Kidney (tissue), 14 donors: Measurements from ENCODE around the gene WWC2. TPM values are rescaled to one million over a fixed set of nuclear protein-coding genes. Genes with fewer than 3 reads are reported as not detected.

Experiments used
- DNase-seq, 5 donors: peaks; one replicate each; pipeline ENCODE4 v3.0.0-alpha.2; 2013 to 2020
- FAIRE-seq: peaks from 2 replicates; lab custom pipeline; 2012; peaks lifted over from hg19 to GRCh38; lab: Jason Lieb, UNC
- H3K27ac ChIP-seq, 2 donors: one replicate each; pipeline ENCODE4 v1.7.0; 2013; ENCODE audit warnings: low read depth in 2 of 2, low read length in 2 of 2, inconsistent platforms in 1 of 2
- H3K27me3 ChIP-seq: one replicate; pipeline ENCODE4 v1.7.1; 2013; ENCODE audit warnings: low read length, inconsistent platforms; ENCODE audit not compliant: control insufficient read depth, insufficient read depth
- H3K36me3 ChIP-seq, 3 donors: one replicate each; pipeline versions ENCODE4 v1.7.0 to v1.7.1; 2013; ENCODE audit warnings: low read length in 3 of 3, control low read depth in 1 of 3, inconsistent platforms in 1 of 3; ENCODE audit not compliant: insufficient read depth in 3 of 3, control insufficient read depth in 2 of 3
- H3K4me1 ChIP-seq, 3 donors: one replicate each; pipeline versions ENCODE4 v1.7.0 to v1.7.1; 2013; ENCODE audit warnings: low read length in 3 of 3, inconsistent platforms in 1 of 3, low read depth in 1 of 3; ENCODE audit not compliant: control insufficient read depth in 2 of 3, insufficient read depth in 2 of 3
- H3K4me3 ChIP-seq, 3 donors: one replicate each; pipeline versions ENCODE4 v1.7.0 to v1.8.1; 2013; ENCODE audit warnings: low read length in 3 of 3, control low read depth in 1 of 3, inconsistent platforms in 1 of 3
- H3K9ac ChIP-seq, 3 donors: one replicate each; pipeline versions ENCODE4 v1.7.0 to v1.7.1; 2013; ENCODE audit warnings: low read length in 3 of 3, control low read depth in 1 of 3, inconsistent platforms in 1 of 3
- H3K9me3 ChIP-seq, 3 donors: one replicate each; pipeline versions ENCODE4 v1.7.0 to v1.7.1; 2013; ENCODE audit warnings: low read length in 3 of 3, control low read depth in 1 of 3, inconsistent platforms in 1 of 3; ENCODE audit not compliant: control insufficient read depth in 2 of 3, insufficient read depth in 1 of 3
- intact Hi-C: fragments of 100-400 bp; cut with DNase I; formaldehyde crosslinking; loops from one replicate; pipeline ENCODE4 v1.11.1; 2022
- polyA plus RNA-seq: library from polyadenylated mRNA; stranded (reverse); fragments of 350-450 nt; fragmentation: Illumina TruSeq; extraction: RNeasy Lipid Tissue Mini Kit (QIAGEN cat#74804); gene quantifications from one replicate; pipeline ENCODE4 v1.2.3, GENCODE V29; 2014; ENCODE audit warnings: low read depth, low replicate concordance; ENCODE audit not compliant: insufficient read depth
- total RNA-seq: library from RNA; stranded (reverse); fragmentation: NEBNext Ultra II Directional; extraction: Animal tissue kit (Norgen Biotek cat#: 25700); gene quantifications from one replicate; pipeline ENCODE4 v1.2.1, GENCODE V29; 2021
- TF ChIP-seq, protein P1 (sequence below): IDR thresholded peaks from 3 replicates; pipeline ENCODE4 v1.5.1; 2012; ENCODE audit warnings: mild to moderate bottlenecking, moderate library complexity, borderline replicate concordance; ENCODE audit not compliant: insufficient read depth; ENCODE audit errors: extremely low read depth
- donor health status: control.
- donor health status: control.
- donor health status: control.
- donor health status: control.
- donor health status: control.
- donor health status: DM: yes; HTN: yes; CAD: no.
- donor health status: Normal renal cell carcinoma (clear cell type).

Gene WWC2
- total and polyA plus RNA-seq, 2 donors from 2014 or later, result 10.1 to 59.6 TPM

DNA sequence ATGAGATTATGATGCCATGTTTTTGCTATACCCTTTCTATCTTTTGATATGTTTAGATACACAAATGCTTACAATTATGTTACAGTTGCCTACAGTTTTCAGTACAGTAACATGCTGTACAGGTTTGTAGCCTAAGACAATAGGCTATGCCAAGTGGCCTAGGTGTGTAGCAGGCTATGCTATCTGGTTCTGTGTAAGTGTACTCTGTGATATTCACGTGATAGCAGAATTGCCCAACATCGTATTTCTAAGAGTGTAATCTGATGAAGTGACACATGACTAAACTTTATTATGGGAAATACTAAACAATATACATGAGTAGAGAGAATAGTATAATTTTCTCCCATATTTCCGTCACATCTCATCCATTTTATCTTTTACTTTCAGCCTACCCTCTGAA, 124.0 kb downstream of the WWC2 start:
- TF ChIP-seq, protein P1, sequence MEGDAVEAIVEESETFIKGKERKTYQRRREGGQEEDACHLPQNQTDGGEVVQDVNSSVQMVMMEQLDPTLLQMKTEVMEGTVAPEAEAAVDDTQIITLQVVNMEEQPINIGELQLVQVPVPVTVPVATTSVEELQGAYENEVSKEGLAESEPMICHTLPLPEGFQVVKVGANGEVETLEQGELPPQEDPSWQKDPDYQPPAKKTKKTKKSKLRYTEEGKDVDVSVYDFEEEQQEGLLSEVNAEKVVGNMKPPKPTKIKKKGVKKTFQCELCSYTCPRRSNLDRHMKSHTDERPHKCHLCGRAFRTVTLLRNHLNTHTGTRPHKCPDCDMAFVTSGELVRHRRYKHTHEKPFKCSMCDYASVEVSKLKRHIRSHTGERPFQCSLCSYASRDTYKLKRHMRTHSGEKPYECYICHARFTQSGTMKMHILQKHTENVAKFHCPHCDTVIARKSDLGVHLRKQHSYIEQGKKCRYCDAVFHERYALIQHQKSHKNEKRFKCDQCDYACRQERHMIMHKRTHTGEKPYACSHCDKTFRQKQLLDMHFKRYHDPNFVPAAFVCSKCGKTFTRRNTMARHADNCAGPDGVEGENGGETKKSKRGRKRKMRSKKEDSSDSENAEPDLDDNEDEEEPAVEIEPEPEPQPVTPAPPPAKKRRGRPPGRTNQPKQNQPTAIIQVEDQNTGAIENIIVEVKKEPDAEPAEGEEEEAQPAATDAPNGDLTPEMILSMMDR, result no peak
- Histone ChIP-seq H3K27me3 (no peaks in the 10 kb centered on the region), H3K4me1 (no peaks in the 10 kb centered on the region), H3K9me3 (no peaks in the 10 kb centered on the region), H3K9ac (no peak overlapping the region), H3K27ac (no peak overlapping the region), H3K4me3 (no peak overlapping the region), H3K36me3 (peaks cover 0 to 3% (median 0%) of the 10 kb centered on the region in 3 donors)
- intact Hi-C loops, result no loop called here
- no peak for FAIRE-seq
- DNase-seq, result no peak

DNA sequence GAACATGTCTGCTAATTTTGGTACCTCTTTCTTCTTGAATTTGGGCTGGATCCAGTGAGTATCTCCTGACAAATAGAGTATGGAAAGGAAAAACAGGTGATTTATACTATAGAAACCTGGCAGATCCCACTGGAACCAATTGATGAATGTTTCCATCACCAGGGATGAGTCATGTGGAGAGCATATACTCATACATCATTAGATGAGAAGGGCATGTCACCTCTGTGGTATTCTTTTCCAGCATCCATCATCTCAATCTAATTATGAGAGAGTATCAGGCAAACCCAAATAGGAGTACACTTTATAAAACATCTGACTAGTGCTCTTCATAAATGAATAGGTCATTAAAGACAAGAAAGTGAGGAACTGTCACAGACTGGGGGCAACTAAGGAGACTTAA, 130.3 kb downstream of the WWC2 start:
- H3K9me3 ChIP-seq, result no peaks in the 10 kb centered on the region
- H3K4me3 ChIP-seq, result no peak overlapping the region
- no peak for FAIRE-seq
- no peaks in the 10 kb centered on the region for H3K27me3 ChIP-seq
- intact Hi-C loops, result no loop called here
- no peak overlapping the region for H3K27ac ChIP-seq
- no peak overlapping the region for H3K9ac ChIP-seq
- H3K4me1 ChIP-seq, result no peaks in the 10 kb centered on the region
- TF ChIP-seq, protein P1, result no peak
- no peaks in the 10 kb centered on the region for H3K36me3 ChIP-seq
- no peak for DNase-seq

DNA sequence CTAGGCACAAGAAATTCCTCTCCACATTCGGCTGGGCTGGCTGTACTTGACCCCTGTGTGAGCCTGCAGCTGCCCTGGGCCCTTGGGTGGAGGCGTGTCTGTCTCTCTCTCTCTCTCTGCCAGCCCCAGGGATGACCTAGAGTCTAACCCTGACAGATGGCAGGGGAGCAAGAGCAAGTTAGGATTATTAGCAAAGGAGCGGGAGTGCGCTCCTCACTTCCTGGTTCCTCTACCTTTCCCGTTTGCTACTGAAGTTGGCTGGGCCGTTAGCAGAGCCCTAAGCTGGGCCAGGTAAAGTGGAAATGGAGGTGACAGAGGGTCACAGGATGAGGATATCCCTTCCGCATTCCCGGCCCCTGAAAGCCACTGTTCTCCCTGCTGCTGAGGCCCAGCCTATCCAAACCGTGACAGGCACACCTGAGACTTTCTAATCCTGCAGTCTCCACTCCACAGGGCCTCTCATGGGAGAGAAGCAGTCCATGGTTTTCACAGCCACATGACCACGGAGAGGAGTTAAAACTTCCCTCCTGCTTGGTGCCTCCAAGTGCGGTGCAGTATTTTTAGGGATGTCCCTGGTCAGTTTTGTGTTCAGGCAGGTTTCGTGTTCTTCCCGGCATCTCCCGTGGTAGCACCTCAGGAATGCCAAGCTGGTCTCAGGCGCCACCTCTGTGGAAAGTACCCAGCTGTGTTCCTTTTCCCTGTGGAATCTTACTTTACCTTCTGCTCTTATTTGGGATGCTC, 141.7 kb downstream of the WWC2 start:
- TF ChIP-seq, protein P1, result no peak
- Histone ChIP-seq H3K36me3 (peaks cover 0 to 11% (median 5%) of the 10 kb centered on the region in 3 donors), H3K9me3 (no peaks in the 10 kb centered on the region), H3K4me3 (no peak overlapping the region), H3K27me3 (no peaks in the 10 kb centered on the region), H3K9ac (no peak overlapping the region), H3K4me1 (peaks cover 0 to 9% (median 0%) of the 10 kb centered on the region in 3 donors), H3K27ac (no peak overlapping the region)
- FAIRE-seq (no peak), DNase-seq (peak in 1 of 5 donors; percentile 63)
- intact Hi-C loops, result no loop called here

DNA sequence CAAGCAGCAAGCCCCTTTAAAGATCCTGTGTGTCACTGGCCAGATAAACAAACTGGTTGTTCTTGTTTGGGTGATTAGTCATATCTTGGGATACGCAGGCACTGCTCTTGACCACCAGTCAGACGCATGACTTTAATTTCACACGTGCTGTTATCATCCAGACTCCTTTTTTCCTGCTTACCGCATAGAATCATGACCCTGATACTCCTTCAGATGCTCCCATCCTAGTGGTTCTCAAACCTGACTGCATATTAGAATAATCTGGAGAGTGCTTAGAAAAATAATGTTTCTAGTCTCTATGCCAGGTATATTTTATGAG, 142.2 kb downstream of the WWC2 start:
- no peak overlapping the region for H3K9ac ChIP-seq
- TF ChIP-seq, protein P1, result no peak
- DNase-seq (no peak), FAIRE-seq (no peak)
- intact Hi-C loops, result no loop called here
- no peaks in the 10 kb centered on the region for H3K9me3 ChIP-seq
- H3K4me1 ChIP-seq, result peaks cover 0 to 9% (median 0%) of the 10 kb centered on the region in 3 donors
- H3K27me3 ChIP-seq, result no peaks in the 10 kb centered on the region
- H3K27ac ChIP-seq, result no peak overlapping the region
- peaks cover 0 to 11% (median 5%) of the 10 kb centered on the region in 3 donors for H3K36me3 ChIP-seq
- H3K4me3 ChIP-seq, result no peak overlapping the region
